Measurements from ENCODE around the gene SLC35B1.

Gene SLC35B1

DNA sequence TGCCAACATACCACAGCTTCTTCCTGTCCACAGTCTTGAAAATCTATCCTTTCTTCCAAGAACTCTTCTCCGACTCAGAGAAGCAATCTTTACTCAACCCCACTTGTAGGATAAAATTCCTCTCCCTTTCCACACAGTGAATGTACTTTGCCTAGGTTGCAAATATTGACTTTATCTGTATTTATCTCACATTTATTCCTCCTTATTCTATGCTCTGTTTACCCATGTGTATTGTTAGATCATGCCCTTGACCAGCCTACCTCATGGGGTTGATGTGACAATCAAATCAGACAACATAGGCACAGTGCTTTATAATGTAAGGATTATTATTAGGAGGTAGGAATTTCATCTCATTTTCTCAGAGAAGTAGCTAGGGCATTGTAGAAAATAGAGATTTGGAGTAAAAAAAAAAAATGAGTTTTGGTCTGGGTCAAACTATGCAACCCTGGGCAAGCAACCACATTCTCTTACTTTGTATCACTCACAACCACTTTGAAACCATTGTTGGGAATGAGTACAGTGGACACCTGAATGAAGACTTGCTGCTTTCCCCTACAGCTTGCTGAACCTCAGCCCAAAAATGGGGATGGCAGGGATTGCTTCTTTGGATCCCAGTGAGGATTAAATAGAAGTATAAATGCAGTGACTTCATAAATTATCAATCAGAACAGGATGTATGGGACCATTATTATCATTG is 9.1 kb upstream of the SLC35B1 start:
- no peak overlapping the region for H3K4me3 ChIP-seq (replicated peaks in 1 of 2; ENCODE audit: low read depth in 2 of 2, low read length in 2 of 2)
- TF ChIP-seq, protein P1, sequence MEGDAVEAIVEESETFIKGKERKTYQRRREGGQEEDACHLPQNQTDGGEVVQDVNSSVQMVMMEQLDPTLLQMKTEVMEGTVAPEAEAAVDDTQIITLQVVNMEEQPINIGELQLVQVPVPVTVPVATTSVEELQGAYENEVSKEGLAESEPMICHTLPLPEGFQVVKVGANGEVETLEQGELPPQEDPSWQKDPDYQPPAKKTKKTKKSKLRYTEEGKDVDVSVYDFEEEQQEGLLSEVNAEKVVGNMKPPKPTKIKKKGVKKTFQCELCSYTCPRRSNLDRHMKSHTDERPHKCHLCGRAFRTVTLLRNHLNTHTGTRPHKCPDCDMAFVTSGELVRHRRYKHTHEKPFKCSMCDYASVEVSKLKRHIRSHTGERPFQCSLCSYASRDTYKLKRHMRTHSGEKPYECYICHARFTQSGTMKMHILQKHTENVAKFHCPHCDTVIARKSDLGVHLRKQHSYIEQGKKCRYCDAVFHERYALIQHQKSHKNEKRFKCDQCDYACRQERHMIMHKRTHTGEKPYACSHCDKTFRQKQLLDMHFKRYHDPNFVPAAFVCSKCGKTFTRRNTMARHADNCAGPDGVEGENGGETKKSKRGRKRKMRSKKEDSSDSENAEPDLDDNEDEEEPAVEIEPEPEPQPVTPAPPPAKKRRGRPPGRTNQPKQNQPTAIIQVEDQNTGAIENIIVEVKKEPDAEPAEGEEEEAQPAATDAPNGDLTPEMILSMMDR (IDR thresholded peaks at IDR 0.05; ENCODE audit: low read depth, low read length): no peak
- DNase-seq (ENCODE audit: low read depth in 2 of 2): no peak

DNA sequence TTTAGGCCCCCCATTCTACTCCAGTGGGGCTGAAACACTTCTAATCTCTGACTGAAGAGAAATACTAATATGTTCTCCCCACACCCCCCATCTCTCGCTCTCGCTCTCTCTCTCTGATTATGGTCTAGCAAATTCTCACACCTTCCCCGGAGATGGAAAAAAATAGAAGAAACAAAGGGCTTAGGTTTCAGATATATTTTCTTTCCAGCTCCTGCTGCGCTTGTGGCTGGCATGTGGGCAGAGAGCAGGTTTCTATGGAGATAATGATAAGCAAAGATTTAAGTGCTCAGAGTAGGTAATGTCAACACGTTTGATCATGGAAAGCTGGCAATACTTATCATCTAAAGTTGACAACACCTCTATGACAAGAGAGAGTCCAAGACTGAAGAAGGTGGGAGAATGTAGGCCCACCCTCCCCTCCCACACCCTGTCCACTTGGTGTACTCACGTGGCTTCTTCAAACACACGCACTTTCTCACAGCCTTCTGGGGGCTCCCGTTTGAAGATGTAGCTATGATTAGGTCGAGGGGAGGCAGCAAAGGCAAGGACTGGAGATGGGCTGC is 8.0 kb upstream of the SLC35B1 start:
- DNase-seq (ENCODE audit: low read depth in 2 of 2): no peak
- TF ChIP-seq, protein P1 (IDR thresholded peaks at IDR 0.05; ENCODE audit: low read depth, low read length): no peak
- H3K4me3 ChIP-seq (replicated peaks in 1 of 2; ENCODE audit: low read depth in 2 of 2, low read length in 2 of 2): no peak overlapping the region

DNA sequence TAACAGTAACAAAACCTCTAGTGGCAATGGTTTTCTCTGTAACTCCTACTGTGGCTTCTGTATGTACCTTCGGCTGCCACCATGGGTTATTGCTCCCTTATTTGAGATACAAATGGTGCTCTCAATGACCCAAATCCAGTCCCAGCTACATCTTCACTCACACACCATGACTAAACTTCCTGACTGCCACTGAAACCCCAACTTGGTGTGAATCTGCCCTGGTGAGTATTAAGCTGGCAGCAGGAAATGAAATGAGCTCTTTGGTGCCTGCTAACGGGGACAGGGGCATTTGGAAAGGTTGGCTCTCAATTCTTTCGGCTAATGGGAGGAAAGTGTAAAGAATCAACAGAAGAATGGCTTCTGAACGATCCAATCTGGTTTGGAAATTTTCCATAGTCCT is 7.5 kb upstream of the SLC35B1 start:
- no peak for DNase-seq (ENCODE audit: low read depth in 2 of 2)
- TF ChIP-seq, protein P1 (IDR thresholded peaks at IDR 0.05; ENCODE audit: low read depth, low read length): no peak
- no peak overlapping the region for H3K4me3 ChIP-seq (replicated peaks in 1 of 2; ENCODE audit: low read depth in 2 of 2, low read length in 2 of 2)

DNA sequence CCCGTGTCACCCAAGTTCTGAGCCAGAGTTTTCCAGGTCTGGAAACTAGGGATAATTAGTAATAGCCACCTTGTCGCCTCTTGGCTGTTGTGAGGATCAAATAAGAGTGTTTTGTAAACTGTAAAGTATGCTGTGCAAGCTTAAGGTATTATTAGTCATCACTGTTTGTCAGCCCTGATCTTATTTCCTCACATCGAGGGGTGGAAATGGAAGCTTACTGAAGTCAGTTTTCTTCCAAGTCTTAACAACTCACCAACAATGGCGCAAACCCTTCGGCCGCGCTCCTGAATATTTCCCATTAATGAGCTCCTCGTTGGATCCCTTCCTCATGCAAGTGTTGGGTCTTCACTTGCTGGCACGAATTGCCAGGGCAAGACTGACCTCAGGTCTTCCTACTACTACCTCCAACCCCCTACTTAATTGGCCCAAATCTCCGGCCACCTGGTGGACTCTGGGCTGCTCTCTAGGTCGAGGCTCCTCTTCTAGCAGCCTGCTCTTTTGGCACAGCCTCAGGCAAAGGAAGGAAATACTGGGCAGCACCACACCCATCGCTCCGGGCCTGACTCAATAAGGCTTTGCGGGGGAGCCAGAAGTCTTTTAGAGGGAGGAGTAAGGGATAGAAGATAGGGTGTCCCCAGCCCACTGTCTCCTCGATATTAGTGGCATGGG is 885 bp upstream of the SLC35B1 start:
- peak; percentile 28 to 36 for DNase-seq (ENCODE audit: low read depth in 2 of 2)
- peak overlapping the region; percentile 60 to 90 for H3K4me3 ChIP-seq (replicated peaks in 1 of 2; ENCODE audit: low read depth in 2 of 2, low read length in 2 of 2)
- TF ChIP-seq, protein P1 (IDR thresholded peaks at IDR 0.05; ENCODE audit: low read depth, low read length): no peak

DNA sequence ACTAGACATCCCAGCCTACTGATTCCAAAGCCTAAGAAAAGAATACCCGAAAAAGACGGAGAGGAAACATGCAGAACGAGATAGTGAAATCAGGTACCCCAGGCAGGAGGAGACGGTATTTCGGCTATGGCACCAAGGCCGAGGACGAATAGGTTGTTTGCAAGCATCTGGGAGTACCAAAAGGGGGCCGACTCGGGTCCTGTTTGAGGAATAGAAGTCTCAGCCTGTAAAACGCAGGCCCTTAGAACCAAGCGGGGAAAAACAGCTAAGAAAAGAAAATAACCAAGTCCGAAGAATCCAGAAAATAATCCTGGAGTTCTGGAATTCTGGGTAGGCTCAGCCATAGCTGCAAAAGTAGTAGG is 537 bp downstream of the SLC35B1 start:
- TF ChIP-seq, protein P1 (IDR thresholded peaks at IDR 0.05; ENCODE audit: low read depth, low read length): peak; percentile 7
- peak overlapping the region; percentile 90 to 94 for H3K4me3 ChIP-seq (replicated peaks in 1 of 2; ENCODE audit: low read depth in 2 of 2, low read length in 2 of 2)
- peak; percentile 12 to 29 for DNase-seq (ENCODE audit: low read depth in 2 of 2)

DNA sequence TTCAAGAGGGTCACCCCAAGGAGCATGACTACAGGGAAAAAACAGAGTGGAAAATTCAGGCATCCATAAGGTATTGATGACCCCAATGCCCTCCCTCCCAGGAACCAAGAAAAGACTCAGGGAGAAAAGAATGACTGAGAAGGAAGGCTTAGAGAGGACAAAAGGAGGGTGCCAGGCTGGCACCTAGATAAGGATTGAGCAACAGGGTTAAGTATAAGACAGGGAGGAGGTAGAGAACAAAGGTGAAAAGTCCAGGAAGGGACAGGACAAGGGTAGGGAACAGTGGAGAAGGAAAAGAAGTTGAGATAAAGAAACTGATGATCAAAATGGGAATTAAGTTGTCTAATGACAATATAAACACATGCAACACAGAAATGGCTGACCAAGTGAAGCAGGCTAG is 2.5 kb downstream of the SLC35B1 start:
- TF ChIP-seq, protein P1 (IDR thresholded peaks at IDR 0.05; ENCODE audit: low read depth, low read length): no peak
- no peak overlapping the region for H3K4me3 ChIP-seq (replicated peaks in 1 of 2; ENCODE audit: low read depth in 2 of 2, low read length in 2 of 2)
- no peak for DNase-seq (ENCODE audit: low read depth in 2 of 2)
